Thyroid gland (tissue), 4 donors: ENCODE data around the gene CDK10. TPM values are rescaled to one million over a fixed set of nuclear protein-coding genes. Genes with fewer than 3 reads are reported as not detected.

ENCODE experiments used
- DNase-seq, 2 donors: peaks; one replicate each; pipeline ENCODE4 v3.0.0-alpha.2; 2019
- H3K27ac ChIP-seq, 3 donors: fragments of 200-600 bp; sonication (generic); 1 replicate in 2 of 3; 2 replicates in 1 of 3; pipeline ENCODE4 v1.5.1; 2016 to 2019; ENCODE audit warnings: mild to moderate bottlenecking in 1 of 3, moderate library complexity in 1 of 3
- H3K27me3 ChIP-seq: fragments of 200-600 bp; sonication (generic); one replicate; pipeline ENCODE4 v1.5.1; 2019
- H3K36me3 ChIP-seq, 2 donors: fragments of 200-600 bp; sonication (generic); one replicate each; pipeline ENCODE4 v1.5.1; 2016 to 2019
- H3K4me1 ChIP-seq, 2 donors: fragments of 200-600 bp; sonication (generic); one replicate each; pipeline ENCODE4 v1.5.1; 2017 to 2019
- H3K4me3 ChIP-seq, 3 donors: fragments of 200-600 bp; sonication (generic); replicated peaks in 1 of 3; 1 replicate in 2 of 3; 2 replicates in 1 of 3; pipeline ENCODE4 v1.5.1; 2016; ENCODE audit warnings: mild to moderate bottlenecking in 1 of 3
- H3K9me3 ChIP-seq: fragments of 200-600 bp; sonication (generic); one replicate; pipeline ENCODE4 v1.5.1; 2017
- CTCF ChIP-seq, 6 experiments: fragments of 200-600 bp in 3 of 6; fragments of 450-650 bp in 3 of 6; sonication (generic) in 3 of 6; IDR thresholded peaks; one replicate each; pipeline ENCODE4 v1.5.1; 2016 to 2019; ENCODE audit warnings: antibody characterized with exemption in 6 of 6, mild to moderate bottlenecking in 2 of 6, inconsistent platforms in 1 of 6, moderate library complexity in 1 of 6
- POLR2A ChIP-seq, 2 donors: fragments of 450-650 bp; IDR thresholded peaks; one replicate each; pipeline ENCODE4 v1.6.1; 2017; ENCODE audit warnings: antibody characterized with exemption in 2 of 2, mild to moderate bottlenecking in 2 of 2, moderate library complexity in 1 of 2
- WGBS, 2 donors: methylation state at CpG; one replicate each; pipeline ENCODE4 v1.1.5; 2017; 5-methylcytosine and 5-hydroxymethylcytosine counted together
- intact Hi-C: fragments of 100-400 bp; cut with DNase I; formaldehyde crosslinking; loops from one replicate; pipeline ENCODE4 v1.15.1; 2023
- total RNA-seq, 4 donors: library from RNA; depleted of rRNA; stranded (reverse); fragments of >200 nt; gene quantifications; one replicate each; pipeline ENCODE4 v1.2.3, GENCODE V29; 2016

The CDK10 gene
- total RNA-seq, 4 donors from 2014 or later = 88.7 to 109 (median 91.3) TPM

GRCh38 chr16:89716493-89716892 lies 30.0 kb downstream of the CDK10 start:
- H3K27ac ChIP-seq = no peak overlapping the region
- H3K4me3 ChIP-seq = no peak overlapping the region
- intact Hi-C loops = no loop called here
- no peaks in the 10 kb centered on the region for H3K9me3 ChIP-seq
- WGBS, 2 donors = 92 to 96% methylated on average over 10 to 15 of the region's 15 CpGs
- peaks cover 12 to 18% of the 10 kb centered on the region in 2 donors for H3K4me1 ChIP-seq
- H3K27me3 ChIP-seq = no peaks in the 10 kb centered on the region
- H3K36me3 ChIP-seq = no peaks in the 10 kb centered on the region
- DNase-seq = no peak
- TF ChIP-seq CTCF (IDR thresholded peaks at IDR 0.05) (no peak), POLR2A (IDR thresholded peaks at IDR 0.05) (no peak)

- peaks cover 6 to 12% of the 10 kb centered on the region in 2 donors for H3K4me1 ChIP-seq
- H3K36me3 ChIP-seq = no peaks in the 10 kb centered on the region
- intact Hi-C loops = no loop called here
- H3K27me3 ChIP-seq = no peaks in the 10 kb centered on the region
- DNase-seq = no peak
- H3K4me3 ChIP-seq = no peak overlapping the region
- H3K9me3 ChIP-seq = no peaks in the 10 kb centered on the region
- WGBS, 2 donors = 90 to 94% methylated on average over 21 to 27 of the region's 29 CpGs
- no peak overlapping the region for H3K27ac ChIP-seq
- TF ChIP-seq CTCF (IDR thresholded peaks at IDR 0.05) (no peak), POLR2A (IDR thresholded peaks at IDR 0.05) (no peak)
Measured at GRCh38 chr16:89716916-89717687, 30.6 kb downstream of the CDK10 start.

GRCh38 chr16:89717688-89718505 lies 31.4 kb downstream of the CDK10 start:
- Histone ChIP-seq H3K4me3 (no peak overlapping the region), H3K9me3 (no peaks in the 10 kb centered on the region), H3K27ac (no peak overlapping the region), H3K4me1 (peaks cover 12 to 17% of the 10 kb centered on the region in 2 donors), H3K36me3 (no peaks in the 10 kb centered on the region), H3K27me3 (no peaks in the 10 kb centered on the region)
- intact Hi-C loops = no loop called here
- 89 to 91% methylated on average over 24 of the region's 24 CpGs for WGBS, 2 donors
- no peak for DNase-seq
- TF ChIP-seq CTCF (IDR thresholded peaks at IDR 0.05) (no peak), POLR2A (IDR thresholded peaks at IDR 0.05) (no peak)

DNA sequence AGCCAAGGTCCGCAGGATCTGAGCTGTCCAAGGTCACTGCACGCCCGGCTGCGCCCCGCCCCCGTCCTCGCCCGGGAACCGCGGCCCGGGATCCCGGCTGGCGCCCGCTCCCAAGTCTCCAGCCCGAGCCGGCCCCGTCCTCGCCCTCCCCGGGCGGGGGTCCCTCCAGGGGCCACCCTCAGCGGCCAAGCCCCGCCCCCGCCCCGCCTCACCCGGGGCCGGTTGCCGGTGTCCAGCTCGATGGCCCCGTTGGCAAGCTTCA lies 34.0 kb downstream of the CDK10 start:
- no peaks in the 10 kb centered on the region for H3K27me3 ChIP-seq
- 0% methylated on average over 1 of the region's 29 CpGs; no CpG with 5 or more reads in 1 of the 2 donors for WGBS, 2 donors
- TF ChIP-seq CTCF (IDR thresholded peaks at IDR 0.05) (no peak), POLR2A (IDR thresholded peaks at IDR 0.05) (no peak)
- no peaks in the 10 kb centered on the region for H3K9me3 ChIP-seq
- peak; percentile 41 to 46 for DNase-seq
- intact Hi-C loops = no loop called here
- peaks cover 12 to 30% of the 10 kb centered on the region in 2 donors for H3K4me1 ChIP-seq
- peak overlapping the region; percentile 63 to 97 (median 91) for H3K4me3 ChIP-seq
- peak overlapping the region; percentile 77 to 96 (median 86) for H3K27ac ChIP-seq
- H3K36me3 ChIP-seq = peaks cover 12 to 15% of the 10 kb centered on the region in 2 donors
